HG03095 (cell line): Measurements from ENCODE around the gene SNF8.

Source experiments
- ATAC-seq: cut with Tn5 transposase; IDR thresholded peaks from one replicate; pipeline ENCODE4 v1.9.1; 2021; ENCODE audit warnings: moderate library complexity; ENCODE audit not compliant: unreplicated experiment

The SNF8 gene

GRCh38 chr17:48893646-48894508, 50.8 kb downstream of the SNF8 start:
- no peak for ATAC-seq

- no peak for ATAC-seq
Measured at GRCh38 chr17:48892940-48893645, 51.5 kb downstream of the SNF8 start.

- no peak for ATAC-seq
Measured at GRCh38 chr17:48890086-48890485, 54.6 kb downstream of the SNF8 start.

GRCh38 chr17:48883171-48883570, 61.5 kb downstream of the SNF8 start:
- ATAC-seq: no peak

GRCh38 chr17:48882272-48882671, 62.4 kb downstream of the SNF8 start:
- ATAC-seq: no peak
